Mammary epithelial cell (primary cell): ENCODE measurements around the gene DBNL.
"Not testable (repeated sequence)": the region's sequence is repeated elsewhere in the genome, so short reads cannot be mapped to it uniquely, and the experiment has no call there.

Experiments
- EZH2 ChIP-seq: IDR thresholded peaks from 2 replicates; pipeline ENCODE4 v1.6.1; 2012; ENCODE audit warnings: low read length, inconsistent platforms, borderline replicate concordance
- TF ChIP-seq, protein P1 (sequence below), 2 donors: IDR thresholded peaks in 1 of 2; conservative IDR thresholded peaks in 1 of 2; 2 replicates each; pipeline ENCODE4 v1.5.1; 2011 to 2012; ENCODE audit warnings: inconsistent platforms in 2 of 2, low read length in 2 of 2, mild to moderate bottlenecking in 2 of 2, control low read depth in 1 of 2, low read depth in 1 of 2; ENCODE audit not compliant: insufficient read depth in 1 of 2; ENCODE audit errors: extremely low read depth in 1 of 2

DNA sequence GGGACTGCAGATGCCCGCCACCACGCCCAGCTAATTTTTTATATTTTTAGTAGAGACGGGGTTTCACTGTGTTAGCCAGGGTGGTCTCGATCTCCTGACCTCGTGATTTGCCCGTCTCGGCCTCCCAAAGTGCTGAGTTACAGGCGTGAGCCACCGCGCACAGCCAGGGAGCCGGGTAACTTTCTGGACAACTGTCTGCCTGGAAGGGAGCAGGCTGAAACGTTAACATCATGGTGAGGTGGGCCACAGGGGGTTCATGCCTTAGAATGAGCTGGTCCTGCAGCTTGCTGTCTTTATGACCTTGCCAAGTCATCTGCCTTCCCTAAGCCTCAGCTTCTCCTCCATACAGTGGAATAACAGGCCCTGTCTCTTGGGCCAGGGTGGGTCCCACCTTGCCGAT is 13.2 kb upstream of the DBNL start:
- TF ChIP-seq, protein P1, sequence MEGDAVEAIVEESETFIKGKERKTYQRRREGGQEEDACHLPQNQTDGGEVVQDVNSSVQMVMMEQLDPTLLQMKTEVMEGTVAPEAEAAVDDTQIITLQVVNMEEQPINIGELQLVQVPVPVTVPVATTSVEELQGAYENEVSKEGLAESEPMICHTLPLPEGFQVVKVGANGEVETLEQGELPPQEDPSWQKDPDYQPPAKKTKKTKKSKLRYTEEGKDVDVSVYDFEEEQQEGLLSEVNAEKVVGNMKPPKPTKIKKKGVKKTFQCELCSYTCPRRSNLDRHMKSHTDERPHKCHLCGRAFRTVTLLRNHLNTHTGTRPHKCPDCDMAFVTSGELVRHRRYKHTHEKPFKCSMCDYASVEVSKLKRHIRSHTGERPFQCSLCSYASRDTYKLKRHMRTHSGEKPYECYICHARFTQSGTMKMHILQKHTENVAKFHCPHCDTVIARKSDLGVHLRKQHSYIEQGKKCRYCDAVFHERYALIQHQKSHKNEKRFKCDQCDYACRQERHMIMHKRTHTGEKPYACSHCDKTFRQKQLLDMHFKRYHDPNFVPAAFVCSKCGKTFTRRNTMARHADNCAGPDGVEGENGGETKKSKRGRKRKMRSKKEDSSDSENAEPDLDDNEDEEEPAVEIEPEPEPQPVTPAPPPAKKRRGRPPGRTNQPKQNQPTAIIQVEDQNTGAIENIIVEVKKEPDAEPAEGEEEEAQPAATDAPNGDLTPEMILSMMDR (conservative IDR thresholded peaks at IDR 0.05 in 1 of 2, IDR thresholded peaks at IDR 0.05 in 1 of 2; ENCODE audit: extremely low read depth in 1 of 2, insufficient read depth in 1 of 2, low read depth in 1 of 2, low read length in 2 of 2): not testable (repeated sequence)
- not testable (repeated sequence) for TF ChIP-seq EZH2
